GM12865 (cell line): ENCODE measurements around the gene HGFAC.

Experiments used
- DNase-seq: peaks from one replicate; pipeline ENCODE4 v3.0.0; 2010; ENCODE audit warnings: low read depth
- H3K4me3 ChIP-seq: 2 replicates; pipeline ENCODE4 v1.5.1; 2011; ENCODE audit warnings: mild to moderate bottlenecking, low read depth, low read length, control low read depth
- TF ChIP-seq, protein P1 (sequence below): IDR thresholded peaks from 2 replicates; pipeline ENCODE4 v1.5.1; 2011; ENCODE audit warnings: low read length, control low read depth, low read depth, inconsistent platforms; ENCODE audit not compliant: insufficient read depth; ENCODE audit errors: missing control alignments

The HGFAC gene

DNA sequence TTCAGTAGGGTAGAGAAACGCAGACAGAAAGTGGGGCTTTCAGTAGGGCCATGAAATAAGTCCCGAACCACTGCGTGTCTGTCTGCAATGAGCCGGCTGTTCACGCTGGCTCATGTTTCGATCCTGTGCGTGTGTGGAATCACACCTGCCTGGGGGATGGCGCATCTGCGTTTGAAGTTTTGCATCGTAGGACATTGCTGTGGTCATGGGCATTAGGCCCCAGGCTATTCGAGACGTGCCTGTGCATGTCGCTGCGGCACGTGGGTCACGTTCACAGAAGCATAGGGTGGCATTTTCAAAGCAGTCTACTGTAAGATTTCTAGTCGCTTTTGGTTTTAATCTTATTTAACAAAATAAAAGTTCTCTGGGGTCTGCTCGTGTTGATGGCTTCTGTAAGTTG lies 25.5 kb upstream of the HGFAC start:
- H3K4me3 ChIP-seq = no peak overlapping the region
- DNase-seq = no peak
- TF ChIP-seq, protein P1, sequence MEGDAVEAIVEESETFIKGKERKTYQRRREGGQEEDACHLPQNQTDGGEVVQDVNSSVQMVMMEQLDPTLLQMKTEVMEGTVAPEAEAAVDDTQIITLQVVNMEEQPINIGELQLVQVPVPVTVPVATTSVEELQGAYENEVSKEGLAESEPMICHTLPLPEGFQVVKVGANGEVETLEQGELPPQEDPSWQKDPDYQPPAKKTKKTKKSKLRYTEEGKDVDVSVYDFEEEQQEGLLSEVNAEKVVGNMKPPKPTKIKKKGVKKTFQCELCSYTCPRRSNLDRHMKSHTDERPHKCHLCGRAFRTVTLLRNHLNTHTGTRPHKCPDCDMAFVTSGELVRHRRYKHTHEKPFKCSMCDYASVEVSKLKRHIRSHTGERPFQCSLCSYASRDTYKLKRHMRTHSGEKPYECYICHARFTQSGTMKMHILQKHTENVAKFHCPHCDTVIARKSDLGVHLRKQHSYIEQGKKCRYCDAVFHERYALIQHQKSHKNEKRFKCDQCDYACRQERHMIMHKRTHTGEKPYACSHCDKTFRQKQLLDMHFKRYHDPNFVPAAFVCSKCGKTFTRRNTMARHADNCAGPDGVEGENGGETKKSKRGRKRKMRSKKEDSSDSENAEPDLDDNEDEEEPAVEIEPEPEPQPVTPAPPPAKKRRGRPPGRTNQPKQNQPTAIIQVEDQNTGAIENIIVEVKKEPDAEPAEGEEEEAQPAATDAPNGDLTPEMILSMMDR = no peak

DNA sequence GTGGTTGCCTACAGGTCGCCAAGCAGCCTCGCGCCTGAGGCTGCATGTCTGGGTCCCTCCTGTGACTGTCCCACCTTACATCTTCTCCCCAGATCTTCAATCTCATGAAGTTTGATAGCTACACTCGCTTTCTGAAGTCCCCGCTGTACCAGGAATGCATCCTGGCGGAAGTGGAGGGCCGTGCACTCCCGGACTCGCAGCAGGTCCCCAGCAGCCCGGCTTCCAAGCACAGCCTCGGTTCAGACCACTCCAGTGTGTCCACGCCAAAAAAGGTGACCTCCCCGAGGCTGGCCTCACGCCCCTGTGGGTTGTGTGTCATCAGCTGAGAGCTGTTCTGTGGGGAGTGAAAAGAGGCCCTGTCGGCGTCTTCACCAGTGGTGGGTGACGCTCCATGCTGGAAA lies 24.9 kb upstream of the HGFAC start:
- no peak for DNase-seq
- H3K4me3 ChIP-seq = no peak overlapping the region
- TF ChIP-seq, protein P1 = no peak

DNA sequence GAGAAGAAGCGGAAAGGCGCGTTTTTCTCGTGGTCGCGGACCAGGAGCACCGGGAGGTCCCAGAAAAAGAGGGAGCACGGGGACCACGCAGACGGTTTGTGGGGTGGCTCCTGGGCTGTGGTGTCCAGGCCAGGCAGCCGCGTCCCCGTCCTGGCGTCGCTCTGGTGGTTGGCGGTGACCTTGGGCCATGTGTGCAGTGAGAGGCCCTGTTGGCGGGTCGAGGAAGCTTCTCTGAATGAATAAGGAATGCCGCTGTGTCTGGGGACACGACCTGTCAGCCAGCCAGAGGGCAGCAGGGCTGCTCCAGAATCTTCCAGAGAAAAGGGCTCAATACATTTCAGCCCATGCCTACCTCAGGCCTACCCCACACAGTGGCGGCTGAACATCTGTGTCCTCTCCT lies 24.3 kb upstream of the HGFAC start:
- no peak for DNase-seq
- no peak overlapping the region for H3K4me3 ChIP-seq
- TF ChIP-seq, protein P1 = no peak

DNA sequence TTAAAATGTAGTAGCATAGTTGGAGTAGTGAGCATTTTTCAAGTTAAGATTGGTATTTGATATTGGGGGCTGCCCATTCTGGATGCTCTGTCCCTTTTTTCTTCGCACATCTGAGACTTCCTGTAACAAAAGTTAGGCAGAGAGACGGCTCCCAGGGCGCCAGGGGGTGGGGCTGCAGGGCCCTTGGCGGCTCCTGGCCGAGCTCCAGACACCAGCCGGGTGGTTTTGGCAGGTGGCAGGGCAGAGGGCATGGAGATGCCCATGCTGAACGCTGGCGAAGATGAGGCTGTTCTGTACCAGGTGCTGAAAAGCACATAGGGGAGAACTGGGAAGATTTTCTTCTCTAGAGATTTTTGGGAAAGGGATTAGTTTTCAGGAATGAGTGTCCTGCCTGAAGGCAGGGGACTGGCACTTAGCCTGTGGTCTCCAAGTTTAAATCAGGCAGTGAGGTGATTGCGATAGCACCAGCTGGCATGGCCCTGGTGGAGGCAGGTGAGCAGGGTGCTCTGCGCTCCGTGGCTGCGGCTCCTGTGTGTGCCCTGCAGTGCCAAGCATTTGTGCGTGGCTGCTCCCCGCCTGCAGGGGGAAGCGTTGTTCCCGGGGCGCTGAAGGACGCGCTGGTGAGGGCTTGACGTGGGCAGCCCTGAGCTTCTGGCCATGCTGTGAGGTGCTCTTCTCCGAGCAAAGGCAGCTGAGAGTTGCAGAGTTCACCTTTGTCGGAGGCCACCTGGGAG lies 23.6 kb upstream of the HGFAC start:
- no peak for DNase-seq
- H3K4me3 ChIP-seq = no peak overlapping the region
- TF ChIP-seq, protein P1 = no peak

DNA sequence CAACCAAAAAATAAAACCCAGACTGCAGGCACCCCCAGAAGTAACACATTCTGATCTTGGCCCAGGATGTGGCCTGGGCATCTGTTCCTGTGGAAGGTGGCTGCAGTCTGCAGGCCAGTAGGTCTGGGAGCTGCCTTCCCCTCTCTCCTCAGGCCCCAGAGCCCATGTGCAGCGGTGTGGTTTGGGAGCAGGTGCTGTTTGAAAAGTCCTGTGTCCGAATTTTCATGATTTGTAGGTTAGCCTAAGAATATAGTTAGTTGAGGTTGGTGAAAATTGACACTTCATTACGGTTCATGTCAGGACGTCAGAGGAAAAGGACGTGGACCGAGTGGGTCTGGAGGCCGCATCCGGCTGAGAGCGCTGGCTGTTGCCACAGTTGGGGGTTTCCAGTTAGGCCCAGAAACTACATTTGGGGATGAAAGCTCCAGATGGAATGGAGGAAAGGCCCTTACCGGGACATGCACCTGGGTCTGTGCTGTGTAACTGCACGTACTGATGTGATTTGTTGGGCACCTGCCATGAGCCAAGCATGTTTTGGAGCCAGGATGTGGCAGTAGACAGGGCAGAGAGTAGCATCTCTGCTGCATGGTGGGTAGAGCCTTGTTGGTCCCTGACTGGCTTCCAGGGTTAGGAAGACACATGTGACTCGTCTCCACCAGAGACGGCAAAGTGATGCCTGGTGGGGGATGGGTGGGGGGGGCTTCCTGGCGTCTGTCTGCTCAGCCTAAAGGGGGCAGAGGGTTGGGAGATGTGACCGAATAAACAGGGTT lies 21.7 kb upstream of the HGFAC start:
- H3K4me3 ChIP-seq = no peak overlapping the region
- DNase-seq = no peak
- TF ChIP-seq, protein P1 = no peak

DNA sequence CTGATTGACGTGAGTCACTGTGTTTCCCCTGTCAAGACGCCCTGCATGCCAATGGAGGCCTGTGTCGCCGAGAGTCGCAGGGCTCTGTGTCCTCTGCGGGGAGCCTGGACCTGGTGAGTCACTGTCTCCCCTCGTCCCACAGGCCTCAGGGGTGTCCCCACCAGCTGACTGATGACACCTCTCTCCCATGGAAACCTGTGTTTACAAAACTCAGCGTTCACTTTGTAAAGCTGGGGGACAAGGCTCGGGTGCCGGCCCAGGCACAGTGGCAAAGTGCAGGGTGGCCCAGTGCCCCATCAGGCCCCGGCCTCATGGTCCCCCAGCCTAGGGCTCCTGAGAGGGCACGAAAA lies 21.2 kb upstream of the HGFAC start:
- DNase-seq = no peak
- TF ChIP-seq, protein P1 = no peak
- H3K4me3 ChIP-seq = no peak overlapping the region
